ENCODE measurements around the gene EXOC4. TPM values are rescaled to one million over a fixed set of nuclear protein-coding genes. Genes with fewer than 3 reads are reported as not detected.

The EXOC4 gene
- total RNA-seq, 1 experiment from 2014 or later, result 71.0 TPM

- BruUV-seq (replicated peaks), result no TSS peak
- ChIA-PET POLR2A (no interaction called here), CTCF (no interaction called here)
- DNase-seq (ENCODE audit: low read depth, low spot score) (no peak), ATAC-seq (no peak)
- TF ChIP-seq POLR2AphosphoS5 (IDR thresholded peaks at IDR 0.05; ENCODE audit: low read depth, low read length), result no peak
- no peak for TF ChIP-seq TCF7L2 (IDR thresholded peaks at IDR 0.05; ENCODE audit: low read depth, low read length)
- no peak for TF ChIP-seq REST (IDR thresholded peaks at IDR 0.05; ENCODE audit: insufficient read depth in 1 of 2, low read depth in 2 of 2, low read length in 1 of 2)
- TF ChIP-seq SIN3A (IDR thresholded peaks at IDR 0.05; ENCODE audit: borderline replicate concordance, insufficient read depth, low read depth, low read length), result no peak
- TF ChIP-seq CTCF (IDR thresholded peaks at IDR 0.05), result no peak
- H3K9me3 ChIP-seq (ENCODE audit: control insufficient read depth, insufficient read depth, low read depth, low read length), result no peaks in the 10 kb centered on the region
- H3K27ac ChIP-seq (ENCODE audit: low read length), result no peak overlapping the region
- H3K4me1 ChIP-seq (ENCODE audit: control insufficient read depth, insufficient read depth, low read length), result no peaks in the 10 kb centered on the region
- in situ Hi-C loops (cut with HindIII; ENCODE audit: low pct_unique_long_range_greater_than_20kb, low sequenced_read_pairs) (no loop called here), intact Hi-C loops (cut with micrococcal nuclease; ENCODE audit: unreplicated experiment) (no loop called here)
- H3K36me3 ChIP-seq (ENCODE audit: control insufficient read depth, insufficient read depth, low read length), result no peaks in the 10 kb centered on the region
- no peaks in the 10 kb centered on the region for H3K27me3 ChIP-seq (ENCODE audit: control insufficient read depth, insufficient read depth, low read length)
- no peak overlapping the region for H3K4me3 ChIP-seq (ENCODE audit: low read depth in 2 of 2, low read length in 2 of 2)
These were observed 303.2 kb downstream of the EXOC4 start for GRCh38 chr7:133556048-133556447.

DNA sequence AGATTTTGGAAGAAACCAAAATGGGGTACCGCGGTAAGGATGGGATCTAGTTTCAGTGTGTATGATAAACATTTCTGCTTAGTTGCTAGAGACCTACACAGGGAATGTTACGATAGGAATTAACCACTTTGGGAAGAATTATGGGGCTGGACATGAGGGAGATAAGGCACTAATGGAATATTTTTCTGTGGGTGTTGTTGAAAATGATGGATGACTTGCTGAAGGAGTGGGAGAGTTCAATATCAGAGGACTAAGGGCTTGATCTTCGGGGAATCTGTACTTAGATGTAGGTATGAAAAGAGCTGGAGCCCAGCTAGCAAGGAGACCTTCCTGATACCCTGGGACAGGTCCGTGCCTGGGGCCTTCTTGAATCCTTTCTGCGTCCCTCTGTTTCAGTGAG is 303.7 kb downstream of the EXOC4 start:
- Histone ChIP-seq H3K4me3 (ENCODE audit: low read depth in 2 of 2, low read length in 2 of 2) (no peak overlapping the region), H3K4me1 (ENCODE audit: control insufficient read depth, insufficient read depth, low read length) (no peaks in the 10 kb centered on the region), H3K27ac (ENCODE audit: low read length) (no peak overlapping the region), H3K27me3 (ENCODE audit: control insufficient read depth, insufficient read depth, low read length) (no peaks in the 10 kb centered on the region), H3K9me3 (ENCODE audit: control insufficient read depth, insufficient read depth, low read depth, low read length) (no peaks in the 10 kb centered on the region), H3K36me3 (ENCODE audit: control insufficient read depth, insufficient read depth, low read length) (no peaks in the 10 kb centered on the region)
- ChIA-PET POLR2A (no interaction called here), CTCF (no interaction called here)
- DNase-seq (ENCODE audit: low read depth, low spot score) (no peak), ATAC-seq (no peak)
- no TSS peak for BruUV-seq (replicated peaks)
- intact Hi-C loops (cut with micrococcal nuclease; ENCODE audit: unreplicated experiment) (no loop called here), in situ Hi-C loops (cut with HindIII; ENCODE audit: low pct_unique_long_range_greater_than_20kb, low sequenced_read_pairs) (no loop called here)
- TF ChIP-seq REST (IDR thresholded peaks at IDR 0.05; ENCODE audit: insufficient read depth in 1 of 2, low read depth in 2 of 2, low read length in 1 of 2), result no peak
- no peak for TF ChIP-seq SIN3A (IDR thresholded peaks at IDR 0.05; ENCODE audit: borderline replicate concordance, insufficient read depth, low read depth, low read length)
- TF ChIP-seq TCF7L2 (IDR thresholded peaks at IDR 0.05; ENCODE audit: low read depth, low read length), result no peak
- TF ChIP-seq POLR2AphosphoS5 (IDR thresholded peaks at IDR 0.05; ENCODE audit: low read depth, low read length), result no peak
- TF ChIP-seq CTCF (IDR thresholded peaks at IDR 0.05), result no peak

Measured in Panc1 (cell line).